ENCODE data around the gene EP300. TPM values are rescaled to one million over a fixed set of nuclear protein-coding genes. Genes with fewer than 3 reads are reported as not detected.
"Not testable (repeated sequence)": the region's sequence is repeated elsewhere in the genome, so short reads cannot be mapped to it uniquely, and the experiment has no call there.

The EP300 gene
- total and polyA plus RNA-seq, 2 donors (not counting 1 experiment from before 2014, with no cell fraction given): 9.1 to 41.0 TPM

DNA sequence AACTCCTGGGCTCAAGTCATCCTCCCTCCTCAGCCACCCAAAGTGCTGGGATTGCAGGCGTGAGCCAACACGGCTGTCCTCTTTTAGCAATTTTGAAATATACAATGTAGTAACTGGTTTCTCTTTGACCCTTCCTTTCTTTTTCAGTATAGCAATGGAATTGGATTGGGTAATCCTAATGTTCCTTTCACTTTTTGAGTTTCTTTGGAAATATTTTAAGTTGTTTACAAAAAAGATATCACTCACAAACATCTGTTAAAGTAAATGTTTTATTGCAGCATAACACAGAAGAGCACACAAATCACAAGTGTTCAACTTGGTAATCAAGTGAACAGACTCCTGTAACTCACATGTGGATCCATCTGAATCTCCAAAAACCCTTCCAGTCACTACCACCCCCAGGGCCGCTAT lies 44.6 kb upstream of the EP300 start:
- no peaks in the 10 kb centered on the region for H3K79me2 ChIP-seq (ENCODE audit: control insufficient read depth, insufficient read depth, low read length)
- TF ChIP-seq EZH2 (IDR thresholded peaks at IDR 0.05; ENCODE audit: low read length, missing control alignments): no peak
- TF ChIP-seq, protein P1, sequence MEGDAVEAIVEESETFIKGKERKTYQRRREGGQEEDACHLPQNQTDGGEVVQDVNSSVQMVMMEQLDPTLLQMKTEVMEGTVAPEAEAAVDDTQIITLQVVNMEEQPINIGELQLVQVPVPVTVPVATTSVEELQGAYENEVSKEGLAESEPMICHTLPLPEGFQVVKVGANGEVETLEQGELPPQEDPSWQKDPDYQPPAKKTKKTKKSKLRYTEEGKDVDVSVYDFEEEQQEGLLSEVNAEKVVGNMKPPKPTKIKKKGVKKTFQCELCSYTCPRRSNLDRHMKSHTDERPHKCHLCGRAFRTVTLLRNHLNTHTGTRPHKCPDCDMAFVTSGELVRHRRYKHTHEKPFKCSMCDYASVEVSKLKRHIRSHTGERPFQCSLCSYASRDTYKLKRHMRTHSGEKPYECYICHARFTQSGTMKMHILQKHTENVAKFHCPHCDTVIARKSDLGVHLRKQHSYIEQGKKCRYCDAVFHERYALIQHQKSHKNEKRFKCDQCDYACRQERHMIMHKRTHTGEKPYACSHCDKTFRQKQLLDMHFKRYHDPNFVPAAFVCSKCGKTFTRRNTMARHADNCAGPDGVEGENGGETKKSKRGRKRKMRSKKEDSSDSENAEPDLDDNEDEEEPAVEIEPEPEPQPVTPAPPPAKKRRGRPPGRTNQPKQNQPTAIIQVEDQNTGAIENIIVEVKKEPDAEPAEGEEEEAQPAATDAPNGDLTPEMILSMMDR (conservative IDR thresholded peaks at IDR 0.05 in 1 of 2, IDR thresholded peaks at IDR 0.05 in 1 of 2; ENCODE audit: low read depth in 1 of 2, low read length in 2 of 2): no peak
- H3K9ac ChIP-seq (ENCODE audit: insufficient read depth, low read length): no peak overlapping the region
- H3K4me1 ChIP-seq (ENCODE audit: control insufficient read depth, extremely low read depth, insufficient read depth, low read length): peaks cover 7% of the 10 kb centered on the region
- no peaks in the 10 kb centered on the region for H4K20me1 ChIP-seq (ENCODE audit: control insufficient read depth, extremely low read depth, insufficient read depth, low read length)
- H2AFZ ChIP-seq (ENCODE audit: low read length): no peak overlapping the region
- DNase-seq (ENCODE audit: low read depth in 2 of 2): peak in 1 of 2 donors; percentile 82
- H3K4me3 ChIP-seq (replicated peaks in 1 of 4; ENCODE audit: control extremely low read depth in 1 of 4, insufficient read depth in 1 of 4, low read depth in 3 of 4, low read length in 4 of 4): no peak overlapping the region
- no peaks in the 10 kb centered on the region for H3K9me3 ChIP-seq (ENCODE audit: control insufficient read depth, insufficient read depth, low read depth, low read length)
- H3K36me3 ChIP-seq (ENCODE audit: control insufficient read depth, insufficient read depth, low read length): no peaks in the 10 kb centered on the region
- peak overlapping the region; percentile 19 for H3K27ac ChIP-seq (ENCODE audit: insufficient read depth, low read length)
- H3K27me3 ChIP-seq (ENCODE audit: control insufficient read depth, insufficient read depth, low read length): no peaks in the 10 kb centered on the region
- H3K4me2 ChIP-seq (ENCODE audit: extremely low read depth, insufficient read depth, low read length): peak overlapping the region; percentile 26

DNA sequence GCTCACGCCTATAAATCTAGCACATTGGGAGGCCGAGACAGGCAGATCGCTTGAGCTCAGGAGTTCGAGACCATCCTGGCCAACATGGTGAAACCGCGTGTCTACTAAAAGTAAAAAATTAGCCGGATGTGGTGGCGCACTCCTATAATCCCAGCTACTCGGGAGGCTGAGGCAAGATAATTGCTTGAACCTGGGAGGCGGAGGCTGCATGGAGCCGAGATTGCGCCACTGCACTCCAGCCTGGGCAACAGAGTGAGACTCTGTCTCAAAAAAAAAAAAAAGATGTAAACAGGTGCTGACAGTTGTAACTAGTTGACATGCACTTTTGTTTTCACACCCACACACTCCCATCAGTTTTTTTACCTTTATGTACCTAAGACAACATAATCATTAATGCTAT lies 44.0 kb upstream of the EP300 start:
- not testable (repeated sequence) for H3K79me2 ChIP-seq (ENCODE audit: control insufficient read depth, insufficient read depth, low read length); H3K9me3 ChIP-seq (ENCODE audit: control insufficient read depth, insufficient read depth, low read depth, low read length); H3K4me1 ChIP-seq (ENCODE audit: control insufficient read depth, extremely low read depth, insufficient read depth, low read length); H3K9ac ChIP-seq (ENCODE audit: insufficient read depth, low read length); H3K4me2 ChIP-seq (ENCODE audit: extremely low read depth, insufficient read depth, low read length); H4K20me1 ChIP-seq (ENCODE audit: control insufficient read depth, extremely low read depth, insufficient read depth, low read length); DNase-seq (ENCODE audit: low read depth in 2 of 2); H3K36me3 ChIP-seq (ENCODE audit: control insufficient read depth, insufficient read depth, low read length); H3K27me3 ChIP-seq (ENCODE audit: control insufficient read depth, insufficient read depth, low read length)
- Histone ChIP-seq H3K4me3 (replicated peaks in 1 of 4; ENCODE audit: control extremely low read depth in 1 of 4, insufficient read depth in 1 of 4, low read depth in 3 of 4, low read length in 4 of 4) (peak overlapping the region in 2 of 4 experiments; percentile 3 to 18), H2AFZ (ENCODE audit: low read length) (peak overlapping the region; percentile 94), H3K27ac (ENCODE audit: insufficient read depth, low read length) (peak overlapping the region; percentile 2)

DNA sequence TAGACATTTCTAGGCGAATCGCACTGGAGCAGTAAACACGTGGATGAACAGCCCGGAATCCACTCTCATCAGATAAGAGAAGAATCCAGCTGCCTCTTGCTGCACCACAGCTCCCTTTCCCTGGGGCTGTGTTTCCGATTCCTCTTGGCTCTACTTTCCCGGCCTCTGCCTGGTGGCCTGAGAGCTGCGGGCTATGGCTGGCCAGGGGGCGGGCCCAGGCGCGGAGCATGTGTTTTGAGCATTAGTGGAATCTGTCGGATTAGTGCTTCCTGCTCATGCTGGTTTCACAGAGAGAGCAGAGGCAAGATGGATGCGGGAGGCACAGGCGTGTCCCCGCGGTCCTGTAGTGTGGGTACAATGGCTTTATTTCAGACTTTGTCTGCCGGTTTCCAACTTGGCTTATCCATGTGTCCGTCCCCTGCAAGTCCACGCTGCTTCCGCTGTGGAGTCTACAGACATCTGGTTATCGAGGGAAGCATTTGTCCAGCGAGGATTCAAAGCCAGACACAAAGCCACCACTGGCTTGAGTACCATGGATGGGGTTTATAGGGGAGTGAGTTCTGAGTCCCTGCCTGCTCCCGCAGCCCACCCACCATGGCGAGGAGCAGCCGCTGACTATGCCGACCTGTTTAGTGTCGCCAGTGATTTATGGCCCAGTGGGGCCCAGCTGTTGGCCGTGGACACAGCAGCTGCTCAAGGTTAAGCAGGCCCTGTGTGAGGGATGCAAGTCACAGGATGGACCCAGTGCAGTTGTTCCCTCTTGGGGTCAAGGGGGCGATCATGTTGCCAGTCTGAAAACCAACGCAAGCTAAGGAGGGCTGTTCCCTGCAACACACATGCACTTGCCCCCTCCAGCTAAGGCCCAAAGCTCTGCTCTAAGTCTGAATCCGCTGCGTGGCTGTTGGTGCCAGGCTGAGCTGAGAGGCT lies 43.3 kb upstream of the EP300 start:
- Histone ChIP-seq H3K27ac (ENCODE audit: insufficient read depth, low read length) (no peak overlapping the region), H3K4me1 (ENCODE audit: control insufficient read depth, extremely low read depth, insufficient read depth, low read length) (peaks cover 9% of the 10 kb centered on the region), H2AFZ (ENCODE audit: low read length) (peak overlapping the region; percentile 94), H3K9ac (ENCODE audit: insufficient read depth, low read length) (peak overlapping the region; percentile 1), H4K20me1 (ENCODE audit: control insufficient read depth, extremely low read depth, insufficient read depth, low read length) (no peaks in the 10 kb centered on the region), H3K4me2 (ENCODE audit: extremely low read depth, insufficient read depth, low read length) (peak overlapping the region; percentile 44), H3K36me3 (ENCODE audit: control insufficient read depth, insufficient read depth, low read length) (no peaks in the 10 kb centered on the region), H3K4me3 (replicated peaks in 1 of 4; ENCODE audit: control extremely low read depth in 1 of 4, insufficient read depth in 1 of 4, low read depth in 3 of 4, low read length in 4 of 4) (peak overlapping the region in 2 of 4 experiments; percentile 18 to 27), H3K9me3 (ENCODE audit: control insufficient read depth, insufficient read depth, low read depth, low read length) (no peaks in the 10 kb centered on the region), H3K27me3 (ENCODE audit: control insufficient read depth, insufficient read depth, low read length) (no peaks in the 10 kb centered on the region), H3K79me2 (ENCODE audit: control insufficient read depth, insufficient read depth, low read length) (no peaks in the 10 kb centered on the region)
- peak; percentile 80 for DNase-seq (ENCODE audit: low read depth in 2 of 2)
- TF ChIP-seq, protein P1 (conservative IDR thresholded peaks at IDR 0.05 in 1 of 2, IDR thresholded peaks at IDR 0.05 in 1 of 2; ENCODE audit: low read depth in 1 of 2, low read length in 2 of 2): no peak
- TF ChIP-seq EZH2 (IDR thresholded peaks at IDR 0.05; ENCODE audit: low read length, missing control alignments): no peak

GRCh38 chr22:41049795-41050194 lies 42.6 kb upstream of the EP300 start:
- DNase-seq (ENCODE audit: low read depth in 2 of 2); H3K79me2 ChIP-seq (ENCODE audit: control insufficient read depth, insufficient read depth, low read length); H3K4me2 ChIP-seq (ENCODE audit: extremely low read depth, insufficient read depth, low read length); H2AFZ ChIP-seq (ENCODE audit: low read length); H3K27ac ChIP-seq (ENCODE audit: insufficient read depth, low read length); H3K4me3 ChIP-seq (replicated peaks in 1 of 4; ENCODE audit: control extremely low read depth in 1 of 4, insufficient read depth in 1 of 4, low read depth in 3 of 4, low read length in 4 of 4); H4K20me1 ChIP-seq (ENCODE audit: control insufficient read depth, extremely low read depth, insufficient read depth, low read length); H3K36me3 ChIP-seq (ENCODE audit: control insufficient read depth, insufficient read depth, low read length); H3K27me3 ChIP-seq (ENCODE audit: control insufficient read depth, insufficient read depth, low read length); H3K4me1 ChIP-seq (ENCODE audit: control insufficient read depth, extremely low read depth, insufficient read depth, low read length); H3K9ac ChIP-seq (ENCODE audit: insufficient read depth, low read length); H3K9me3 ChIP-seq (ENCODE audit: control insufficient read depth, insufficient read depth, low read depth, low read length): not testable (repeated sequence)

Measured in fibroblast of lung (primary cell).